GM19043 (cell line): Measurements from ENCODE around the gene IP6K3.
A peak's percentile ranks its signal among the peaks of the same experiment; 100 is the strongest.

ENCODE experiments used
- ATAC-seq: cut with Tn5 transposase; IDR thresholded peaks from one replicate; pipeline ENCODE4 v1.9.1; 2021; ENCODE audit warnings: low read depth; ENCODE audit not compliant: unreplicated experiment

The IP6K3 gene

DNA sequence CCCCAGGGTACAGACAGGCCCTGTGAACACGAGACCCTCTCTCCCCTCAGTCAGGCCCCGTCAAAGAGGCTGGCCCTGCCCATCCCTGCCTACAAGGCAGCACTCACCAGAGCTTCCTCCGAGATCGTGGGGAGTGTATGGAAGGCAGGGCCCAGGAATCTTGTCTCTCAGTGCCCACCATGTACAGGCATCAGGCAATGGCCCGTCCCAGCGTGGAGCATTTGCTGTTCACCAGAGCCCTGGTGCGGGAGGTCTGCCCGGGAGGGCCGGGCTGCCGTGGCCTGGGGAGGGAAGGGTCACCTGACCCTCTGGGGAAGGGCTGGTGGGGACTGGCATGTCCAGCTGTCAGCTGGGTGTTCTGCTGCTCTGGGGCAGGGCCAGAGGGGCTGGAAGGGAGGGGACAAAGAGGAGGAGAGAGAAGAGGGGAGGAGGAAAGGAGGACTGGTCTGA is at the start of gene IP6K3:
Gene IP6K3 (minus strand): TSS at position 255 of the 450 bp plus-strand sequence. CDS start 11,429 bp downstream, outside the sequence.
- ATAC-seq, result no peak

GRCh38 chr6:33794910-33795623 is 48.4 kb upstream of the IP6K3 start:
- no peak for ATAC-seq

- ATAC-seq, result no peak
These were observed 46.3 kb upstream of the IP6K3 start for GRCh38 chr6:33792981-33793380.

DNA sequence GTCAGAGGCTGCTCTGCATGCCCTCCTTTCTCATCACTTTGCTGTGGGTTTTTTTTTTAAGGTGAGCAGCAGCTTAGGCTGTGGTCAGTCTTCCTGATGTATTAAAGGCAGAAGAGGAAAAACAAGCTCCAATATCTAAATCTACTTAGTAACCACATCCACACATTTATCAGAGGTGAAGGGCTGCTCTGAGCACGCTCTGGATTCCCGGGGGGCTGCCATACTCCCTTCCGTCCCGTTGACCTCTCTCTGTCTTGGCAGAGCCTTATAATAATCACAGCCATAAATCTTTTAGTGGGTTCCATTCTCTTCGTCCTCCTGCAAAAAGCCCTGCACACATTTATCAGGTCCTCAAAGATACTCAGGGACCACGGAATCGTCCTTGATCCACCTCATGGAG is 44.9 kb upstream of the IP6K3 start:
- no peak for ATAC-seq

DNA sequence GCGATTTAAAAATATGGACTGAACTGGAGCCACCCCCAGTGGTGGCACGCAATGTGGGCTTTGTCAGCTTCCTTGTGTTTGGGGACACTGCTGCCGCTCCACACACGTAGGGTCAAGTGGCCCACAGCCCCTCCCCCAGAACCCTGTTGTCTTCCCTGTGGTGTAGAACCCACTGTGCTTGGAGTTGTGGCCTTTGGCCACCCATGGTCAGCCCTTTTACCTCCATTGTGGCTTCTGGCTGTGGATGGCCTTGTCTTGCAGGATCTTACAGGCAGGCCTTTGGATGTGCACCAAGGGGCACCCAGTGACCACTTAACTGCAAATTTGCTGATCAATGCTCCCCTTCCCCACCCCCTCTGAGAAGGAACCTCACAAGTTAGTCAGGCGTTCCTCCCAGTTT is 44.2 kb upstream of the IP6K3 start:
- no peak for ATAC-seq

GRCh38 chr6:33790379-33790778 is 43.7 kb upstream of the IP6K3 start:
- ATAC-seq, result no peak

- no peak for ATAC-seq
These were observed 42.8 kb upstream of the IP6K3 start for GRCh38 chr6:33789550-33789895.

- peak; percentile 83 for ATAC-seq
These were observed 42.2 kb upstream of the IP6K3 start, which contains the start of gene LEMD2 for GRCh38 chr6:33788694-33789549. Gene LEMD2 (minus strand): TSS chr6:33789130. CDS start chr6:33789116, 14 bp downstream.

DNA sequence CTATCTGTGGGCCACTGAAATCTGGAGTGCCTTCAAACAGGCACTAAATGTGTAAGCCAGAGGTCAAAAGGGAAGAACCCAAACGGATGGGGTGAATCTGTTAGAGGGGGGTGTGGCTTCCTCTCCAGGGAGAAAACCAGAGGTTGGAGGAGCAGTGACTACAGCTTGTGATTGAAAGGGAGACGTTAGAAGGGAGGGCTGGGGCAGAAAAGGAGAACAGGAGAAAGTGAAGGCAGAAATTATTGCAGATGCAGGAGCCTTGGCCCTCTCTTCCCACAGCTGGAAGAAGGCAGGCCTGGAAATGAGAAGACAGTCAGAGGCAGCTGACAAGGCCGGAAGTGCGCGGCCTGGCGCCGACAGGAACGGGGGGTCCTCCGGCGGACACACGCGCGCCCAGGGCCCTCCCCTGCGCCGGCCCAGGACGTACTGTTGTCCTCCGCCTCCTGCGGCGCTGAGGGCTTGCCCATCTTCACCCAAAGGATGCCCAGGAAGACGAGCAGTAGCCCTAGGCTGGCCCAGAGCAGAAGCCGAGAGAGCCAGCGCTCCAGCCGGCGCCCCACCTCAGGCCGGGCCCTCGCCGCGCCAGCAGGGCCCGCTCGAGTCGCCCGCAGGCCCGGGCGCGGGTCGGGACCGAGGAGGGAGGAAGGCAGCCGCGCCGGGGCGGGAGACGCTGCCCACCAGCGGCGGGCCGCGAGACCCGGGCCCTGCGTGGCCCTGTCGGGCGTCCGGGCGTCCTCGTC is 41.4 kb upstream of the IP6K3 start:
- ATAC-seq, result peak; percentile 51

DNA sequence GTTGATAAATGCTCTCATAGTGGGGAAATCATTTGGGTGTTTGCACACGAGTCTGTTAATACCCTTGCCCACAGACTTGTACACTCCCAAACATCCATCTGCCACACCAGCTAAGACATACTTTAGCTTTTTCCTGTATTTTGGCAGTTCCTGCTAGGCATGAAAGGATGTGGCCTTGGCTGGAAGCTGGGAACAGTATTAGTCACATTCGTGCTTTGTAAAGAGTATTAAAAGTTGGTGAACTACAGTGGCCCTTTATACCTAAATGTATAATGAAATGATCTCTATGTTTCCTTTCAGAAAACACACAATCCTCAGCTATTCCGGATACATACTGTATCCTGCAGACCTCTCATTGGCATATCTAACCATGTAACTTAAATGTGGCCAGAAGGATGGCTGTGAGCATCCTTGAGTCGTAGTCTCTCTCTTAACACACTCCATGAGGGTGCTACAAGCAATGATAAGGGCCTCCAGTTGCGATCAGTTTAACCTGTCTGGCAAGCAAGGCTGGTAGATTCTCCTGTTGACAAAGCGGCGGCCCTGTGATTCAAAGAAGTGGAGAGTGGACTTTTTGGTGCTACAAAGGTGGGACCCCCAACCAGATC is 40.7 kb upstream of the IP6K3 start:
- no peak for ATAC-seq

- ATAC-seq, result no peak
These were observed 40.0 kb upstream of the IP6K3 start for GRCh38 chr6:33786736-33787135.

DNA sequence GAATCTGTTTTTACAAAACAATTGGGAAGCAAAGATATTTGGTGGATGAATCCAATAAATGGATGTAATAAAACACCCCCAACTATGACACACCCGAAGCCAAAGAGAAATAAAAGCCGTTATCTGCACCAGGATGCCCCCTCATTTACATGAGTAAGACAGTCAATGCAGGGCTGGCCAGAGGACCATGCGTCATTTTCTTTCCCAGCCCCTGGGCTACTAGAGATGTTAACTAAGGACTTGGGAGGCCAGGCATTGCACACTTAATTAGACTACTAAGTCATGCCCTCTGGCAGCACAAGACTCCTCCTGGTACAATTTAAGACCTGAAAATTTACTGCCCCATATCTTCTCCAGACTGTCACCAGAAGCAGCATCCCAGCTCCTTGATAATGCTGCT is 39.1 kb upstream of the IP6K3 start:
- no peak for ATAC-seq

- ATAC-seq, result no peak
These were observed 38.1 kb upstream of the IP6K3 start for GRCh38 chr6:33784787-33785186.

GRCh38 chr6:33783781-33784520 is 37.2 kb upstream of the IP6K3 start:
- ATAC-seq, result no peak

DNA sequence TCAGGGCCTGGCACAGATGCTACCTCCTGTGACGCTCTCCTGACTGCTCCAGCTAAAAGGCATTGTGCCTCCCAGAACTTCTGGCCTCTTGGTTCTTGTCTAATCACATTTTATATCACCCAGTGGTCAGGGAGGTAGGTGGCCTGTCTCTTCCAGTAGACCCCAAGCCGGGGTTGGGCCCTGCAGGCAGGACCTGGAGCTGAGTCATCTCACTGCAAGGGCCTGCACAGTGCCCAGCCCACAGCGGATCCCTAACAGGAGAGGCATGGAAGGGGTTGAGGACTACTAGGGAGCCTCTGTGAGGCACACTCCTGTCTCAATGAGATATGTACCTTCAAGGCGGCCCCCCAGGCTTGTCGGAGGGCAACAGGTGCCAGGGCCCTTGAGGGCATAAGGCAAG is 35.9 kb upstream of the IP6K3 start:
- no peak for ATAC-seq

- no peak for ATAC-seq
These were observed 34.6 kb upstream of the IP6K3 start for GRCh38 chr6:33781131-33781975.

DNA sequence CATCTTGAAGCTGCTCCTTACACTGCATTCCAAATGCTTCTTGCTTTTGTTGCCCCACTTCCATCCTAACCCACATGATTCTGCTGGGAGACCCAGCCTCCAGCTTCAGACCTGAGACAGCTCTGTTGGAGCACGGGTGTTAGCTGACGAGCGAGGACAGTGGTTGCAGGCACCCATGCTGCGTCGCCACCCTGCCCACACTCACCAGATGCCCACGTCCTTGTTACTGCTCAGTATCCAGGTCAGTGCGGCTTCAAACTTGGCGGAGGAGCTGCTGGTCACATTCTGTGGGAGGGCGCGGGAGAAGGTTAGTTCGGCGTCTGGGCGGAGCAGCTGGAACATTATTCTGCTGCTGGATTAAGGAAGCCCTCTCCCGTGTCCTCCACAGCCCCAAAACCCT is 33.2 kb upstream of the IP6K3 start:
- ATAC-seq, result no peak

DNA sequence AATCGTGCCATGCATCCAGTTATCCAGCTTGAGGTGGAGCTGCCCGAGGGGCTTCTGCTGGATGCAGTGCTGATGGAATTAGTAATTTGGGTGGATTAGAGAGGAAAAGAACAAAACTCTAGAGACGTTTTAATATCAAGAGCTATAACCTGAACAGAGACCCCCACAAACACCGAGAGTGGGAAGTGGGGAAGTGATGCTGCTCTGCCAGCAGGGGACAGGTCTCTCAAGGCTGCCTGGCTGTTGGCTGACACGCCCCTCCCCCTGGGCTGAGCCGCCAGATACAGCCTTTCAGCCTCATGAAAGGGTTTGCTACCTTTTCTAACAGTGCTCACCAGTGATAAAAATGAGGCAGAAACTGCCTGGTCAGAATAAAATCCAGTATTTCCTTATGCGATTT is 32.6 kb upstream of the IP6K3 start:
- ATAC-seq, result no peak

DNA sequence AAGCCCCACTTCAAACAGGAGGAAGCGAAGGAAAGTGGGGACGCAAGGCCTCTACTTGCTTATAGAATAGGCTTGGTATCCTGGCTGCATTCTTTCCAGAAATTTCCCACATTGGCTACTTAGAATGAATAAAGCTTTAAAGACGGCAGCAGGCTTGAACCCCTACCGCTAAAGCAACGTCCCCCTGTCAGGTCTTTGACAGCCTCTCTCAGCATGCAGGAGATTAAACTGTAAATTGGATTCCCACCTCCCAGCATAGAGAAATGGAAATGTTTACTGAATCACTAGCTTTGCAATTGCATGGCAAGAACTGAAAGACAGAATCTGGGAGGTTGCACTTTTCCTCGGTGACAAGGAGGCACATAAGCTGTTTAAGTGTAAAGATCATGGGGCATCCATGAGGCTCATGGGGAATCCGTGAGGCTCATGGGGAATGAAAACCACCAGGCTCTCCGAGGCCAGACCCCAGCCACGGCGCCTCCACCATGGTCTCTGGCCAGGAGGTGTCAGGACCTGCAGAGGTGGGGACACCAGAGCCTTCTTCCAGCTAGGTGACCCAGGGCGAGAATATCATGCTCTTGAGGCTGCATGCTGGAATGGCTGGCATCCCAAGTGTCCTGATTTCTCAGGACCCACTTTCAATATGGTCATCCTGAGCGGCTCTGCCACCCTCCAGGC is 31.9 kb upstream of the IP6K3 start:
- no peak for ATAC-seq
